ENCODE measurements around the gene RNF167.

Gene RNF167

DNA sequence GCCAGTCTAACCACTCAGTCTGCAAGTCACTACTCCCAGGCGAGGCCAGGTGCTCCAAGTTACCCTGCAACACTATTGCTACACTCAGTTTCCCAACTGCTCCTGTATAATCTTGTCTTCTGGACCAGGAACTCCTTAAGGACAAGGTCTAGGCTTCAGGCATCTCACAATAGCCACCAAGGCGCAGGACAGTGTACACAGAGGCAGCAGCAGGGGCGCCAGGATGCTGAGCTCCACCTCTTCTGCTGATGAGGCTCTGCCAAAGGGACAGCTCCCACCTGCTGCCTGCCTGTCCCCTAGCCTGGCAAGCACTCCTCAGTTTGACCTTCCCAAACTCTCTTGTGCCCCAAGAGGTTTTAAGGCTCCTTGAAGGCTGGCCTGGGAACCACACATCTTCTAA, 3.6 kb upstream of the RNF167 start:
- Histone ChIP-seq H3F3A (ENCODE audit: insufficient read depth, low read length) (peaks cover 25% of the 10 kb centered on the region), H3K4me2 (ENCODE audit: low read depth, low read length) (no peak overlapping the region), H3K79me2 (ENCODE audit: low read length) (peaks cover 37% of the 10 kb centered on the region), H4K20me1 (ENCODE audit: insufficient read depth, low read length) (no peaks in the 10 kb centered on the region), H3K9ac (ENCODE audit: low read length) (no peak overlapping the region), H3K4me3 (ENCODE audit: low read length) (no peak overlapping the region), H3K9me3 (replicated peaks; ENCODE audit: insufficient read depth, low read length) (no peaks in the 10 kb centered on the region), H3K4me1 (ENCODE audit: low read length) (peaks cover 18% of the 10 kb centered on the region), H3K27ac (ENCODE audit: low read length) (no peak overlapping the region), H3K36me3 (replicated peaks; ENCODE audit: insufficient read depth, low read length) (no peaks in the 10 kb centered on the region), H3K27me3 (replicated peaks; ENCODE audit: insufficient read depth, low read length) (no peaks in the 10 kb centered on the region), H3K9me2 (replicated peaks; ENCODE audit: insufficient read depth, low read length) (no peaks in the 10 kb centered on the region), H2AFZ (ENCODE audit: low read length) (no peak overlapping the region)
- DNase-seq: no peak
- TF ChIP-seq EZH2 (optimal IDR thresholded peaks at IDR 0.05; ENCODE audit: low read depth, low read length): no peak
- no peak for TF ChIP-seq EZH2phosphoT487 (IDR thresholded peaks at IDR 0.05; ENCODE audit: low read length)
- TF ChIP-seq, protein P1, sequence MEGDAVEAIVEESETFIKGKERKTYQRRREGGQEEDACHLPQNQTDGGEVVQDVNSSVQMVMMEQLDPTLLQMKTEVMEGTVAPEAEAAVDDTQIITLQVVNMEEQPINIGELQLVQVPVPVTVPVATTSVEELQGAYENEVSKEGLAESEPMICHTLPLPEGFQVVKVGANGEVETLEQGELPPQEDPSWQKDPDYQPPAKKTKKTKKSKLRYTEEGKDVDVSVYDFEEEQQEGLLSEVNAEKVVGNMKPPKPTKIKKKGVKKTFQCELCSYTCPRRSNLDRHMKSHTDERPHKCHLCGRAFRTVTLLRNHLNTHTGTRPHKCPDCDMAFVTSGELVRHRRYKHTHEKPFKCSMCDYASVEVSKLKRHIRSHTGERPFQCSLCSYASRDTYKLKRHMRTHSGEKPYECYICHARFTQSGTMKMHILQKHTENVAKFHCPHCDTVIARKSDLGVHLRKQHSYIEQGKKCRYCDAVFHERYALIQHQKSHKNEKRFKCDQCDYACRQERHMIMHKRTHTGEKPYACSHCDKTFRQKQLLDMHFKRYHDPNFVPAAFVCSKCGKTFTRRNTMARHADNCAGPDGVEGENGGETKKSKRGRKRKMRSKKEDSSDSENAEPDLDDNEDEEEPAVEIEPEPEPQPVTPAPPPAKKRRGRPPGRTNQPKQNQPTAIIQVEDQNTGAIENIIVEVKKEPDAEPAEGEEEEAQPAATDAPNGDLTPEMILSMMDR (IDR thresholded peaks at IDR 0.05; ENCODE audit: low read length): no peak

GRCh38 chr17:4937553-4937952, 2.5 kb upstream of the RNF167 start:
- no peak for DNase-seq
- Histone ChIP-seq H3K79me2 (ENCODE audit: low read length) (peaks cover 48% of the 10 kb centered on the region), H3K9me3 (replicated peaks; ENCODE audit: insufficient read depth, low read length) (no peaks in the 10 kb centered on the region), H3K36me3 (replicated peaks; ENCODE audit: insufficient read depth, low read length) (no peaks in the 10 kb centered on the region), H3F3A (ENCODE audit: insufficient read depth, low read length) (peaks cover 29% of the 10 kb centered on the region), H3K9me2 (replicated peaks; ENCODE audit: insufficient read depth, low read length) (no peaks in the 10 kb centered on the region), H3K4me2 (ENCODE audit: low read depth, low read length) (no peak overlapping the region), H3K27ac (ENCODE audit: low read length) (no peak overlapping the region), H3K4me3 (ENCODE audit: low read length) (no peak overlapping the region), H3K4me1 (ENCODE audit: low read length) (peaks cover 24% of the 10 kb centered on the region), H2AFZ (ENCODE audit: low read length) (no peak overlapping the region), H4K20me1 (ENCODE audit: insufficient read depth, low read length) (no peaks in the 10 kb centered on the region), H3K27me3 (replicated peaks; ENCODE audit: insufficient read depth, low read length) (no peaks in the 10 kb centered on the region), H3K9ac (ENCODE audit: low read length) (no peak overlapping the region)
- no peak for TF ChIP-seq EZH2phosphoT487 (IDR thresholded peaks at IDR 0.05; ENCODE audit: low read length)
- TF ChIP-seq, protein P1 (IDR thresholded peaks at IDR 0.05; ENCODE audit: low read length): no peak
- no peak for TF ChIP-seq EZH2 (optimal IDR thresholded peaks at IDR 0.05; ENCODE audit: low read depth, low read length)

- no peak for DNase-seq
- no peaks in the 10 kb centered on the region for H3K9me2 ChIP-seq (replicated peaks; ENCODE audit: insufficient read depth, low read length)
- H3K27me3 ChIP-seq (replicated peaks; ENCODE audit: insufficient read depth, low read length): no peaks in the 10 kb centered on the region
- H3K27ac ChIP-seq (ENCODE audit: low read length): no peak overlapping the region
- no peak overlapping the region for H3K4me2 ChIP-seq (ENCODE audit: low read depth, low read length)
- H3K4me1 ChIP-seq (ENCODE audit: low read length): peaks cover 26% of the 10 kb centered on the region
- H3K36me3 ChIP-seq (replicated peaks; ENCODE audit: insufficient read depth, low read length): no peaks in the 10 kb centered on the region
- no peak overlapping the region for H3K9ac ChIP-seq (ENCODE audit: low read length)
- H3K9me3 ChIP-seq (replicated peaks; ENCODE audit: insufficient read depth, low read length): no peaks in the 10 kb centered on the region
- no peaks in the 10 kb centered on the region for H4K20me1 ChIP-seq (ENCODE audit: insufficient read depth, low read length)
- TF ChIP-seq EZH2 (optimal IDR thresholded peaks at IDR 0.05; ENCODE audit: low read depth, low read length) (no peak), EZH2phosphoT487 (IDR thresholded peaks at IDR 0.05; ENCODE audit: low read length) (no peak)
- TF ChIP-seq, protein P1 (IDR thresholded peaks at IDR 0.05; ENCODE audit: low read length): no peak
- H3K4me3 ChIP-seq (ENCODE audit: low read length): no peak overlapping the region
- H3F3A ChIP-seq (ENCODE audit: insufficient read depth, low read length): peaks cover 34% of the 10 kb centered on the region
- H2AFZ ChIP-seq (ENCODE audit: low read length): no peak overlapping the region
- peaks cover 53% of the 10 kb centered on the region for H3K79me2 ChIP-seq (ENCODE audit: low read length)
These were observed 2.0 kb upstream of the RNF167 start for GRCh38 chr17:4938069-4938491.

All from MM.1S (cell line).